Measurements from ENCODE around the gene HDLBP. TPM values are rescaled to one million over a fixed set of nuclear protein-coding genes. Genes with fewer than 3 reads are reported as not detected.

Gene HDLBP
- total RNA-seq, 1 donor from 2014 or later: 826 TPM

DNA sequence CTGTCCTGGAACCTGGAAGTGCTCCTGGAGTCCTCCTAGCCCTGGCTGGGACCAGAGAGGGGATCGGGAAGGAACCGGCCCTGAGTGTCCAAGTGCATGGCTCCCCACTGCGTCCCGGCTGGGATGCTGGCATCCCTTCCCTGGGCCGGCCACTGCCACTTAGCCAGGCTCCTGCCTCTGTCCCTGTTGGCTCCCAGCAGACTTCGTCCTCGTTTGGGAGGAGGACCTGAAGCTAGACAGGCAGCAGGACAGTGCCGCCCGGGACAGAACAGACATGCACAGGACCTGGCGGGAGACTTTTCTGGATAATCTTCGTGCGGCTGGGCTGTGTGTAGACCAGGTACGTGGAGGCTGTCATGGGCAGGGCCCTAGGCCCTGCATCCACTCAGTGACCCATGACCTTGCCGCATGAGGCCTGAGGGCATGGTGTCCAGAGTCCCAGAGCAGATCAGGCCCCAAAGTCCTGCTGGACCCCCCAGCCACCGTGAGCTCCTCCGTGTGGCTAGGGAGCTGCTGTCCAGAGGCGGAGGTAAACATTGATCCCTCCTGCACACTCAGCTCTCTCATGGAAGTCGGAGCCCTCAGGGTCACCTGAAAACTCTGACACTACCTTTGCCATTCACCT, 119.9 kb downstream of the HDLBP start:
- DNase-seq (ENCODE audit: low read depth): no peak

GRCh38 chr2:241194811-241195210, 120.7 kb downstream of the HDLBP start:
- DNase-seq (ENCODE audit: low read depth): no peak

DNA sequence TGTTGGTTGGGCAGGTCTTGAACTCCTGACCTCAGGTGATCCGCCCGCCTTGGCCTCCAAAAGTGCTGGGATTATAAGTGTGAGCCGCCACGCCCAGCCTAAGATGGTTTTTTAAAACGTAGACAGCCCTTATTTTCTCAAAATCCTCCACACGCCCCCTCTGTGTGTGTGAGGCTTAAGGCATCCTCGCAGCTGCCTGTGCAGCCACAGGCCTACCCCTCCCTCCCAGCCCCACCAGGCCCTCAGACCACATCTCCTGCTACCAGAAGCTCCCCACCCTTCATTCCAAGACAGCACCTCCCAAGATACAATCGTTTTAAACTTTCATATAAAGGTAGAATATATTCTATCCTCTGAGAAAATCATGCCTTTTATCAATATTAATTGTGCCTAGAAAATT, 122.2 kb downstream of the HDLBP start:
- no peak for DNase-seq (ENCODE audit: low read depth)

- no peak for DNase-seq (ENCODE audit: low read depth)
Observed at GRCh38 chr2:241191081-241191480, 124.4 kb downstream of the HDLBP start.

- DNase-seq (ENCODE audit: low read depth): no peak
Observed at GRCh38 chr2:241190291-241190981, 125.0 kb downstream of the HDLBP start.

GRCh38 chr2:241189856-241190201, 125.6 kb downstream of the HDLBP start:
- no peak for DNase-seq (ENCODE audit: low read depth)

GRCh38 chr2:241189093-241189855, 126.2 kb downstream of the HDLBP start:
- DNase-seq (ENCODE audit: low read depth): no peak

- no peak for DNase-seq (ENCODE audit: low read depth)
Observed at GRCh38 chr2:241188361-241189092, 126.9 kb downstream of the HDLBP start, which contains the start of gene ANO7. TSS of gene ANO7 (plus strand) at chr2:241188677. CDS start at chr2:241190064, 1,387 bp downstream.

DNA sequence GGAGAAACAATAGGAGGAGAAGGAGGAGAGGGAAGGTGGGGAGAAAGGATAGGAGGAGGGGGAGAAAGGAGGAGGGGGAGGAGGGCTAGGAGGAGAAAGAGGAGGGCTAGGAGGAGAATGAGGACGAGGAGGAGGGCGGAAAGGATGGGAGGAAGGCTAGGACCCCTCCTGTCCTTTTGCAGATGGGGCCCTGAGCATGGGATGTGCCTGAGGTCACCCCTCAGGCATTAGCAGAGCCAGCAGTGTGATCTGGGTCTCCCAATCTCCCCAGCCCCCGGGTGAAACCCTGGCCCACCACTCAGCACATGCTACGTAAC, 127.6 kb downstream of the HDLBP start:
- no peak for DNase-seq (ENCODE audit: low read depth)

GRCh38 chr2:241187101-241187917, 128.2 kb downstream of the HDLBP start:
- DNase-seq (ENCODE audit: low read depth): no peak

- DNase-seq (ENCODE audit: low read depth): no peak
Observed at GRCh38 chr2:241185961-241186360, 129.5 kb downstream of the HDLBP start.

DNA sequence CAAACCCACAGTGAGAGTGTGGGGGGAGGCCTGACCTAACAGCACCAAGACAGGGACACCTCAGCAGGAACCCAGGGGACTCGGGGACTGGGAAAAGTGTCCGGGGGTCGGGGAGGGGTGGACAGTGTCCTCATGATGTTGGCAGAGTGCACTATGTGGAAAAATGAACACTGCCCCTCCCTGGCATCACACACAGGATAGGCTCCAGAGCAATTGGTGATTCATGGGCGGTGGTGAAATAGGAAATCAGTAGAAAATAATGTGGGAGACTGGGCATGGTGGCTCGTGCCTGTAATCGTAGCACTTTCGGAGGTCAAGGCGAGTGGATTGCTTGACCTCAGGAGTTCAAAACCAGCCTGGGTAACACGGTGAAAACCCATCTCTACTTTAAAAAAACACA, 130.6 kb downstream of the HDLBP start:
- no peak for DNase-seq (ENCODE audit: low read depth)

DNA sequence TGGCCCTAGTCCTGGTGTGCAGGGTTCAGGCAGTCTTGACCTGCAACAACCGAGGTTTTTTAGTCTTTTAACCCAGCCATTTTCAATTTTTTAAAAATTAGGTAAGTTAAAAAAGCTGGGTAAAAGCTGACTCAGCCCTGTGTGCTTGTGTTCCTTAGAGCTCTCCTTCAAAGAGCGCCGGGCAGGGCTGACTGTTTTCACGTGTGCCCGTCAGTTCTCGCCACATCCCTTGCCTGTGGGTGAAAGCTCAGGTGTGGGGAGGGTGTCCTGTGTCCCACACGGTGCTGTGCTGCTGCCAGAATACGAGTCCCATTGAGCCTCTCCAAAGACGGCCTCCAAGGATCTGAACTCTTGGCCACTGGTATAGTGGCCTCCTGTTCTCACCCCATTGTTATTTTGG, 132.3 kb downstream of the HDLBP start:
- no peak for DNase-seq (ENCODE audit: low read depth)

GRCh38 chr2:241182531-241183133, 132.8 kb downstream of the HDLBP start:
- no peak for DNase-seq (ENCODE audit: low read depth)

- no peak for DNase-seq (ENCODE audit: low read depth)
Observed at GRCh38 chr2:241182126-241182525, 133.3 kb downstream of the HDLBP start.

- no peak for DNase-seq (ENCODE audit: low read depth)
Observed at GRCh38 chr2:241180495-241180894, 135.0 kb downstream of the HDLBP start.

DNA sequence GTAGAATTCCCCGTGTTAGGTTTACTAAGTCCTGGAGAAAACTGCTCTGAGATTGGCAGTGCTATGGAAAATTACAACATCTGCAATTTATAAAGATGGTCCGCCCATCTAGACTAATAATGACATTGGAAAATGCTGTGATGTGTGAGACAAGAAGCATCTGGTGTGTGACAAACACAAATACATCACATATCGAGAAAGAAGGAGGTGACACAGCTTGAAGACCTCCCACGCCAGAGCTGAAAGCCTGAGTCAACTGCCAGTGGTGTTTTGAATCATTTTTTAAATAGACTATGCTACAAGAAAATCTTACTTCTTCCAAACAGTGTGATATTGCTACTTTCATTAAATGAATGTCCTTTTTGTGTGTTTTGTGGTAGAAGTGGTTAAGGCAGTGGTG, 135.6 kb downstream of the HDLBP start:
- DNase-seq (ENCODE audit: low read depth): no peak

DNA sequence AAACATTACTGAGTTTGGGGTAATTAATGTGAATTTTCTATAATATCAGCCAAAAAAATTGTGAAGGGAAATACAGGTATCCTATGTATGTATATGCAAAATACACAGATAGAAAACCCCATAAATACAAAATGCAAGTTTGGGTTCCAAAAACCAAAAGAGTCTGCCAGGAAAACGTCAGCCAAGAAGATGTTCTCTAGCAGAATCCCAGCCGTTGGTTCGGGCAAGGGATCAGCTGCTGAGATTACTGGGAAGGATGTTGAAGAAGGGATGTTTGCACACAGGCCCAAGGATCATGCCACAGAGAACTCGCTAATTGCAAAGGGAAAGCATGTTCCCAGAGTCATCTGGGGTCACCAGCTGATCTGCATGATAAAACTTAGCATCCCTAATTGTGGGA, 136.5 kb downstream of the HDLBP start:
- DNase-seq (ENCODE audit: low read depth): no peak

DNA sequence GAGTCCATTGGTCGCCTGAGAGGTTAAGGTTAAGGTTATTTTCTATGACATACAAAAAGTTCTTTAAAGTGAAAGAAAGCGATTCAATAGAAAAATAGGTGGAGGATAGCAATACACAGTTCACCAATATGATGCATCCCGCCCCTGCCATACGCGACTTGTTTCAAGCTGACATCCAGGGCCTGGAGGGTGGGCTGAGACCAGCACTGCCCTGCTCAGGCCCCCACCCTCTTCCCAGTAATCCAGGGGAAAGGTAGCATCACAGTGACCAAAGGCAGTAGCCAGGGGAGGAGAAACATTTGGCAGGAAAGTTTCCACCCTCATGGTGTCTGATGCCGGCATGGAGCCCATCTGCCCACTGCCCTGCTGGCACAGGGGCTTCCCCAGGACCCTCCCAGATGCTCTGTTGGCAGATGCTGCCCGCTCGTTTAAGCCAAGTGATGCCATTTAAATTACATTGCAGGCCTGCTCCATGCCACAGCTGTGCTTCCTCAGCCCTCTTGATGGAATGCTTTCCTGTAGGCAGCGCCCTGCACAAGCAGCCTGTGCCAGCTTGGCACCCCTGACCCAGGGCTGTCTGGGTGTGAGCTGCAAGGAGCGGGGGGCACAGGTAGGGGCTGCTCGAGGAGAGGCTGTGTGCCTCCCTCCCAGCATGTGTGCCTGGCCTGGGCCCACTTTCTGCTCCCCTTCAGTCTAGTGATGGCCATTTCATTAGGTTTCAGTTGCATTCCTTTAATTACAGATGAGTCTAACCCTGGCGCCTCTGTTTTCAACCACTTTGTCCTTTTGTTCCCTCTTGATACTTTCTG, 137.7 kb downstream of the HDLBP start:
- DNase-seq (ENCODE audit: low read depth): no peak

All from renal cortical epithelial cell (primary cell).